Kidney (tissue), 22 donors: Measurements from ENCODE around the gene TPRN. TPM values are rescaled to one million over a fixed set of nuclear protein-coding genes. Genes with fewer than 3 reads are reported as not detected.

Experiments
- DNase-seq, 5 donors: peaks; one replicate each; pipeline ENCODE4 v3.0.0-alpha.2; 2013 to 2020
- FAIRE-seq: peaks from 2 replicates; lab custom pipeline; 2012; peaks lifted over from hg19 to GRCh38; lab: Jason Lieb, UNC
- H3K27ac ChIP-seq, 2 donors: one replicate each; pipeline ENCODE4 v1.7.0; 2013; ENCODE audit warnings: low read depth in 2 of 2, low read length in 2 of 2, inconsistent platforms in 1 of 2
- H3K27me3 ChIP-seq: one replicate; pipeline ENCODE4 v1.7.1; 2013; ENCODE audit warnings: low read length, inconsistent platforms; ENCODE audit not compliant: control insufficient read depth, insufficient read depth
- H3K36me3 ChIP-seq, 3 donors: one replicate each; pipeline versions ENCODE4 v1.7.0 to v1.7.1; 2013; ENCODE audit warnings: low read length in 3 of 3, control low read depth in 1 of 3, inconsistent platforms in 1 of 3; ENCODE audit not compliant: insufficient read depth in 3 of 3, control insufficient read depth in 2 of 3
- H3K4me1 ChIP-seq, 3 donors: one replicate each; pipeline versions ENCODE4 v1.7.0 to v1.7.1; 2013; ENCODE audit warnings: low read length in 3 of 3, inconsistent platforms in 1 of 3, low read depth in 1 of 3; ENCODE audit not compliant: control insufficient read depth in 2 of 3, insufficient read depth in 2 of 3
- H3K4me3 ChIP-seq, 3 donors: one replicate each; pipeline versions ENCODE4 v1.7.0 to v1.8.1; 2013; ENCODE audit warnings: low read length in 3 of 3, control low read depth in 1 of 3, inconsistent platforms in 1 of 3
- H3K9ac ChIP-seq, 3 donors: one replicate each; pipeline versions ENCODE4 v1.7.0 to v1.7.1; 2013; ENCODE audit warnings: low read length in 3 of 3, control low read depth in 1 of 3, inconsistent platforms in 1 of 3
- H3K9me3 ChIP-seq, 3 donors: one replicate each; pipeline versions ENCODE4 v1.7.0 to v1.7.1; 2013; ENCODE audit warnings: low read length in 3 of 3, control low read depth in 1 of 3, inconsistent platforms in 1 of 3; ENCODE audit not compliant: control insufficient read depth in 2 of 3, insufficient read depth in 1 of 3
- intact Hi-C: fragments of 100-400 bp; cut with DNase I; formaldehyde crosslinking; loops from one replicate; pipeline ENCODE4 v1.11.1; 2022
- long read RNA-seq, 10 donors: library from polyadenylated mRNA in 1 of 10; unstranded in 1 of 10; transcript quantifications; one replicate each; pipeline ENCODE4 v2.0.0 and lab custom pipeline, GENCODE V29; 2021 to 2026
- polyA plus RNA-seq: library from polyadenylated mRNA; stranded (reverse); fragments of 350-450 nt; fragmentation: Illumina TruSeq; extraction: RNeasy Lipid Tissue Mini Kit (QIAGEN cat#74804); gene quantifications from one replicate; pipeline ENCODE4 v1.2.3, GENCODE V29; 2014; ENCODE audit warnings: low read depth, low replicate concordance; ENCODE audit not compliant: insufficient read depth
- total RNA-seq: library from RNA; stranded (reverse); fragmentation: NEBNext Ultra II Directional; extraction: Animal tissue kit (Norgen Biotek cat#: 25700); gene quantifications from one replicate; pipeline ENCODE4 v1.2.1, GENCODE V29; 2021
- TF ChIP-seq, protein P1 (sequence below): IDR thresholded peaks from 3 replicates; pipeline ENCODE4 v1.5.1; 2012; ENCODE audit warnings: mild to moderate bottlenecking, moderate library complexity, borderline replicate concordance; ENCODE audit not compliant: insufficient read depth; ENCODE audit errors: extremely low read depth
- donor health status: control.
- donor health status: control.
- donor health status: control.
- donor health status: control.
- donor health status: control.
- donor health status: DM: yes; HTN: yes; CAD: no.
- donor health status: Normal renal cell carcinoma (clear cell type).

The TPRN gene, protein sequence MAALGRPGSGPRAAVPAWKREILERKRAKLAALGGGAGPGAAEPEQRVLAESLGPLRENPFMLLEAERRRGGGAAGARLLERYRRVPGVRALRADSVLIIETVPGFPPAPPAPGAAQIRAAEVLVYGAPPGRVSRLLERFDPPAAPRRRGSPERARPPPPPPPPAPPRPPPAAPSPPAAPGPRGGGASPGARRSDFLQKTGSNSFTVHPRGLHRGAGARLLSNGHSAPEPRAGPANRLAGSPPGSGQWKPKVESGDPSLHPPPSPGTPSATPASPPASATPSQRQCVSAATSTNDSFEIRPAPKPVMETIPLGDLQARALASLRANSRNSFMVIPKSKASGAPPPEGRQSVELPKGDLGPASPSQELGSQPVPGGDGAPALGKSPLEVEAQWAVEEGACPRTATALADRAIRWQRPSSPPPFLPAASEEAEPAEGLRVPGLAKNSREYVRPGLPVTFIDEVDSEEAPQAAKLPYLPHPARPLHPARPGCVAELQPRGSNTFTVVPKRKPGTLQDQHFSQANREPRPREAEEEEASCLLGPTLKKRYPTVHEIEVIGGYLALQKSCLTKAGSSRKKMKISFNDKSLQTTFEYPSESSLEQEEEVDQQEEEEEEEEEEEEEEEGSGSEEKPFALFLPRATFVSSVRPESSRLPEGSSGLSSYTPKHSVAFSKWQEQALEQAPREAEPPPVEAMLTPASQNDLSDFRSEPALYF
- total RNA-seq (49.5 TPM), polyA plus RNA-seq (47.2 TPM)
- long read RNA-seq, donor 1, partial matches to known transcripts = 143 of 148 reads
- long read RNA-seq, donor 1, other reads (novel, unspliced or antisense) = 0 of 148 reads
- long read RNA-seq, donor 2, transcript TPRN-202 (4 exons, 2,661 nt) = major isoform, 6 of 8 reads
- long read RNA-seq, donor 2, partial matches to known transcripts = 0 of 8 reads
- long read RNA-seq, donor 2, other reads (novel, unspliced or antisense) = 0 of 8 reads
- long read RNA-seq, donor 3, partial matches to known transcripts = 0 of 2 reads
- long read RNA-seq, donor 3, other reads (novel, unspliced or antisense) = 0 of 2 reads
- long read RNA-seq, donor 4, transcript TPRN-202 (4 exons, 2,661 nt) = major isoform, 5 of 5 reads
- long read RNA-seq, donor 4, partial matches to known transcripts = 0 of 5 reads
- long read RNA-seq, donor 4, other reads (novel, unspliced or antisense) = 0 of 5 reads
- long read RNA-seq, donor 5 = 0 reads
- long read RNA-seq, donor 6, transcript TPRN-202 (4 exons, 2,661 nt) = major isoform, 7 of 8 reads
- long read RNA-seq, donor 6, partial matches to known transcripts = 0 of 8 reads
- long read RNA-seq, donor 6, other reads (novel, unspliced or antisense) = 0 of 8 reads
- long read RNA-seq, donor 7, transcript TPRN-202 (4 exons, 2,661 nt) = major isoform, 44 of 53 reads
- long read RNA-seq, donor 7, partial matches to known transcripts = 1 of 53 reads
- long read RNA-seq, donor 7, other reads (novel, unspliced or antisense) = 5 of 53 reads
- long read RNA-seq, donor 8, transcript TPRN-202 (4 exons, 2,661 nt) = major isoform, 7 of 8 reads
- long read RNA-seq, donor 8, partial matches to known transcripts = 0 of 8 reads
- long read RNA-seq, donor 8, other reads (novel, unspliced or antisense) = 0 of 8 reads
- long read RNA-seq, donor 9, partial matches to known transcripts = 0 of 4 reads
- long read RNA-seq, donor 9, other reads (novel, unspliced or antisense) = 0 of 4 reads
- long read RNA-seq, donor 10, partial matches to known transcripts = 0 of 6 reads
- long read RNA-seq, donor 10, other reads (novel, unspliced or antisense) = 0 of 6 reads

DNA sequence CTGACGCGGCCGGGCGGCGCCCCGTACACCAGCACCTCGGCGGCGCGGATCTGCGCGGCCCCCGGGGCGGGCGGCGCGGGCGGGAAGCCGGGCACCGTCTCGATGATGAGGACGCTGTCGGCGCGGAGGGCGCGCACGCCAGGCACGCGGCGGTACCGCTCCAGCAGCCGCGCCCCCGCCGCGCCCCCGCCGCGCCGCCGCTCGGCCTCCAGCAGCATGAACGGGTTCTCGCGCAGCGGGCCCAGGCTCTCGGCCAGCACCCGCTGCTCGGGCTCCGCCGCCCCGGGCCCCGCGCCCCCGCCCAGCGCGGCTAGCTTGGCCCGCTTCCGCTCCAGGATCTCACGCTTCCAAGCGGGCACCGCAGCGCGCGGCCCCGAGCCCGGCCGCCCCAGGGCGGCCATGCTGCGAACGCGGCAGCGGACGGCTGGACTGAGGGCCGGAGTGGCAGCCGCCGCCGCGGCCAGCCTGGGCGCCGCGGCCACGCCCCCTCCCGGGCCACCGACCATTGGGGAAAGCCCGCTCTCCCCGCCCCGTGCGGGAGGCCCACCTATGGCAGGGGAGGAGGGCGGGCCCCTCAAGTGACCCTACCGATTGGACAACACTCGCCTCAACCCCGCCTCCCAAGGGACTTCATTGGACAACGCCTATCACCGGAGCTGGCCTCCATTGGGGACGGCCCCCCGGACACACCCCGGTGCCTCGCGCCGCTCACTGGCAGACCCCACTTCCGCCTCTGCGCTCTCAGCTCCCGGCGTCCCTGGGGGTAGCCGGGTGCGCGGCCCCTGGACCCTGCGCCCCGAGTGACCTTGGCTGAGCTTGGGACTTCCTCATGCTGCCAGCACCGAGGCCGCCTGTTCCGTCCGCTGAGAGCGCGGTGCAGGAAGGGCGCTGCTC is at the start of gene TPRN:
Gene TPRN, minus strand, starts transcription at position 431 of the 894 bp plus-strand sequence. Its CDS starts 30 bp downstream, at position 401.
- Histone ChIP-seq H3K4me1 (peaks cover 3 to 50% (median 16%) of the 10 kb centered on the region in 3 donors), H3K36me3 (no peaks in the 10 kb centered on the region), H3K27me3 (no peaks in the 10 kb centered on the region), H3K27ac (peak within 1 kb of the TSS; percentile 63), H3K4me3 (peak within 1 kb of the TSS; percentile 45 to 67 (median 67)), H3K9me3 (no peaks in the 10 kb centered on the region), H3K9ac (peak within 1 kb of the TSS in 1 of 3 donors; percentile 46)
- FAIRE-seq (peak; percentile 83), DNase-seq (peak; percentile 99 to 100 (median 99))
- TF ChIP-seq, protein P1, sequence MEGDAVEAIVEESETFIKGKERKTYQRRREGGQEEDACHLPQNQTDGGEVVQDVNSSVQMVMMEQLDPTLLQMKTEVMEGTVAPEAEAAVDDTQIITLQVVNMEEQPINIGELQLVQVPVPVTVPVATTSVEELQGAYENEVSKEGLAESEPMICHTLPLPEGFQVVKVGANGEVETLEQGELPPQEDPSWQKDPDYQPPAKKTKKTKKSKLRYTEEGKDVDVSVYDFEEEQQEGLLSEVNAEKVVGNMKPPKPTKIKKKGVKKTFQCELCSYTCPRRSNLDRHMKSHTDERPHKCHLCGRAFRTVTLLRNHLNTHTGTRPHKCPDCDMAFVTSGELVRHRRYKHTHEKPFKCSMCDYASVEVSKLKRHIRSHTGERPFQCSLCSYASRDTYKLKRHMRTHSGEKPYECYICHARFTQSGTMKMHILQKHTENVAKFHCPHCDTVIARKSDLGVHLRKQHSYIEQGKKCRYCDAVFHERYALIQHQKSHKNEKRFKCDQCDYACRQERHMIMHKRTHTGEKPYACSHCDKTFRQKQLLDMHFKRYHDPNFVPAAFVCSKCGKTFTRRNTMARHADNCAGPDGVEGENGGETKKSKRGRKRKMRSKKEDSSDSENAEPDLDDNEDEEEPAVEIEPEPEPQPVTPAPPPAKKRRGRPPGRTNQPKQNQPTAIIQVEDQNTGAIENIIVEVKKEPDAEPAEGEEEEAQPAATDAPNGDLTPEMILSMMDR = no peak
- intact Hi-C loops = no loop called here

DNA sequence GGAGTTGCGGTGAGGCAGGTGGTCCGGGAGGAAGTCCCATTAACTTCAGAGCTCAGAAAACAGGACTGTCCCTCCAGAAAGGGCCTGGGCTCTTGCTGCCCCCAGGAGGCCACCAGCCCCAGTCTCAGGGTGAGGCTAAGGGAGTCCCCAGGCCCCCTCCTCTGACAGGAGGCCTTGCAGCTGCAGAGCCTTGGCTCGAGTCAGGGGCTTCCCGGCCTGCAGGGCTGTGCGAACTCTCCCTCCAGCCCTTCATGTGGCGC is 47.3 kb upstream of the TPRN start:
- FAIRE-seq (no peak), DNase-seq (no peak)
- Histone ChIP-seq H3K27ac (no peak overlapping the region), H3K4me3 (no peak overlapping the region), H3K9ac (no peak overlapping the region), H3K36me3 (peaks cover under 1 to 8% (median 2%) of the 10 kb centered on the region in 3 donors), H3K9me3 (no peaks in the 10 kb centered on the region), H3K27me3 (no peaks in the 10 kb centered on the region), H3K4me1 (peaks cover 0 to 6% (median 0%) of the 10 kb centered on the region in 3 donors)
- intact Hi-C loops = no loop called here
- TF ChIP-seq, protein P1 = no peak
